Mesodermal cell (in vitro differentiated cells): ENCODE measurements around the gene CHST5.
A peak's percentile ranks its signal among the peaks of the same experiment; 100 is the strongest.

Experiments used
- H3K27ac ChIP-seq: 2 replicates; pipeline ENCODE4 v1.7.0; 2013; ENCODE audit warnings: mild to moderate bottlenecking, low read depth, low read length, moderate library complexity; ENCODE audit not compliant: severe bottlenecking
- H3K36me3 ChIP-seq: 2 replicates; pipeline ENCODE4 v1.7.1; 2013; ENCODE audit warnings: mild to moderate bottlenecking, low read length, moderate library complexity; ENCODE audit not compliant: control insufficient read depth, insufficient read depth
- H3K4me1 ChIP-seq: one replicate; pipeline ENCODE4 v1.7.1; 2013; ENCODE audit warnings: mild to moderate bottlenecking, low read length; ENCODE audit not compliant: insufficient read depth, control insufficient read depth, poor library complexity, severe bottlenecking
- H3K4me3 ChIP-seq: 2 replicates; pipeline ENCODE4 v1.7.0; 2013; ENCODE audit warnings: low read length, control low read depth, mild to moderate bottlenecking; ENCODE audit not compliant: insufficient read depth, poor library complexity, severe bottlenecking; ENCODE audit errors: extremely low read depth
- H3K9me3 ChIP-seq: 2 replicates; pipeline ENCODE4 v1.7.1; 2013; ENCODE audit warnings: mild to moderate bottlenecking, low read length, moderate library complexity; ENCODE audit not compliant: control insufficient read depth
- WGBS, 2 experiments: methylation state at CpG; one replicate each; pipeline ENCODE4 v1.1.5; 2013; ENCODE audit warnings: missing lambda C conversion rate in 2 of 2; ENCODE audit not compliant: insufficient coverage in 2 of 2; 5-methylcytosine and 5-hydroxymethylcytosine counted together

The CHST5 gene

DNA sequence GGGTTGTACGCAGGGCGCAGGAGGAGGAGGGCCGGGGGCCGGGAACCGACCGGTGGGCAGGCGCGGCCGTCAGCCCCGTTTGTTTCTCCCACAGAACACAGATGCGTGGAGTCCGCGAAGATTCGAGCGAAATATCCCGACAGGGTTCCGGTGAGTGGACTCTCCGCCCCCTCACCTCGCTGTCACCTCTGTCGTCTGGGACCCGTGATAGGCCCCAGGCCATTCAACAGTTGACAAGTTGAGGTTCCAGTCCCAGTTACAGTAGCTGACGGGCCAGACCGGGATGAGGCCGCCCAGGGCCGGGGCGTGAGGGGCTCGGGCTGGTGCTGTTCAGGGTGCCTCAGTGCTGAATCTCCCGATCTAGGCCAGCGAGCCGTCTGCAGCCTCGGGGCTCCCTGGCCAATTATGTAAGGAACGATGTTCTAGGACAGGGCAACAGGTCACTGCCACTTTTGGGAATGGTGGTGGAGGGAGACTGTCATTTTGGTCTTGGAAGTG lies 30.9 kb upstream of the CHST5 start:
- Histone ChIP-seq H3K9me3 (no peaks in the 10 kb centered on the region), H3K4me1 (peaks cover 15% of the 10 kb centered on the region), H3K36me3 (peaks cover 45% of the 10 kb centered on the region), H3K4me3 (peak overlapping the region; percentile 95), H3K27ac (peak overlapping the region; percentile 36)
- 5 to 7% methylated on average over 30 to 31 of the region's 32 CpGs for WGBS, 2 experiments

DNA sequence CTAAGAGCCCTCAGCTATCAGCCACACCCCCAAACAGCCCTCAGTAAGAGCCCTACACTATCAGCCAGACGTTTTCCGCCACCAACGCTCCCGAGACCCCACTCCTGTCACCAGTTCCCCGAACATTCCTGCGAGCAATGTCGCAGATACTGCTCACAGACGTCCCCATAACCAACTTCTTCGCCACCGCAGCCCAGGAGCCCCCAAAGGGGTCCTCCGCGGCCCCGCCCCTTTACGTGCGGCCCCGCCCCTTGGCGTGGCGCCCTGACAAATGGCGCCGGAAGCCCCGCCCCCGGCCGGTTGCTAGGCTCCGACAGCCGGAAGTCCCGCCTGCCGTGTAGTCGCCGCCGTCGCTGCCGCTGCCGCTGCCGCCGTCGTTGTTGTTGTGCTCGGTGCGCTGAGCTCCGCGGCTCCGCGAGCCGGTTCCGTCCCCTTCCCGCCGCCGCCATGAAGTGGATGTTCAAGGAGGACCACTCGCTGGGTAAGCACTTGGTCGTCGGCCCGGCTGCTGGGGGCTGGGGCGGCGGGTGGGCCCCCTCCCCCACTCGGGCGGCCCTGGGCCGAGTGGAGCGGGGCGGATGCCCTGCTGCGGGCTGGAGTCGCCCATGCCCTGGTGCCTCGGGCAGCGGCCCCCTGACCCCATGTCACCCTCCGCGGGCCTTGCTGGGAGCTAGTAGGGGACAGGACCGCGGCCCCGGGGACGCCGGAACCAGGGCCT lies 30.3 kb upstream of the CHST5 start, which contains the start of gene GABARAPL2:
Gene GABARAPL2, plus strand, starts transcription at position 340 of the 718 bp plus-strand sequence. Its CDS starts 108 bp downstream, at position 448.
- peak within 1 kb of the TSS; percentile 36 for H3K27ac ChIP-seq
- no peaks in the 10 kb centered on the region for H3K9me3 ChIP-seq
- H3K4me1 ChIP-seq, result peaks cover 15% of the 10 kb centered on the region
- peak within 1 kb of the TSS; percentile 95 for H3K4me3 ChIP-seq
- WGBS, 2 experiments, result 0 to 1% methylated on average over 52 to 60 of the region's 69 CpGs
- H3K36me3 ChIP-seq, result peaks cover 40% of the 10 kb centered on the region

DNA sequence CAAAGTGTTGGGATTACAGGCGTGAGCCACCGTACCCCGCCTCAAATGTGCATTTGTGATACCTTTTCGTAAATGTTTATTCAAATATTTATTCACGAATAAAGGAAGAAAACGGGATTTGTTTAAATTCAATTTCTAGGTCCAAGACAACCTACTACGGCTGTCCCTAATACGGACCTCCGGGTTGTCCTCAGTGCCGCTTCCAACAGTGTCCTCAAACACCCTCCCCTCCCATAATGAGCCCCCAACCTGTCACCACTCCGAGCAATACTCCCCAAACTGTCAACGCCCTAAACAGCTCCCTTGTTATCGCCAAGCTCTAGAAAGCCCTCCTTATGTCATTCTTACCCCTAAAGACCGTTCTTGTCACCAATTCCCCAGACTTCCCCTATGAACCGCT lies 29.7 kb upstream of the CHST5 start:
- Histone ChIP-seq H3K4me3 (peak overlapping the region; percentile 95), H3K9me3 (no peaks in the 10 kb centered on the region), H3K4me1 (peaks cover 15% of the 10 kb centered on the region), H3K27ac (no peak overlapping the region), H3K36me3 (peaks cover 35% of the 10 kb centered on the region)
- 3 to 35% methylated on average over 6 to 13 of the region's 15 CpGs for WGBS, 2 experiments

DNA sequence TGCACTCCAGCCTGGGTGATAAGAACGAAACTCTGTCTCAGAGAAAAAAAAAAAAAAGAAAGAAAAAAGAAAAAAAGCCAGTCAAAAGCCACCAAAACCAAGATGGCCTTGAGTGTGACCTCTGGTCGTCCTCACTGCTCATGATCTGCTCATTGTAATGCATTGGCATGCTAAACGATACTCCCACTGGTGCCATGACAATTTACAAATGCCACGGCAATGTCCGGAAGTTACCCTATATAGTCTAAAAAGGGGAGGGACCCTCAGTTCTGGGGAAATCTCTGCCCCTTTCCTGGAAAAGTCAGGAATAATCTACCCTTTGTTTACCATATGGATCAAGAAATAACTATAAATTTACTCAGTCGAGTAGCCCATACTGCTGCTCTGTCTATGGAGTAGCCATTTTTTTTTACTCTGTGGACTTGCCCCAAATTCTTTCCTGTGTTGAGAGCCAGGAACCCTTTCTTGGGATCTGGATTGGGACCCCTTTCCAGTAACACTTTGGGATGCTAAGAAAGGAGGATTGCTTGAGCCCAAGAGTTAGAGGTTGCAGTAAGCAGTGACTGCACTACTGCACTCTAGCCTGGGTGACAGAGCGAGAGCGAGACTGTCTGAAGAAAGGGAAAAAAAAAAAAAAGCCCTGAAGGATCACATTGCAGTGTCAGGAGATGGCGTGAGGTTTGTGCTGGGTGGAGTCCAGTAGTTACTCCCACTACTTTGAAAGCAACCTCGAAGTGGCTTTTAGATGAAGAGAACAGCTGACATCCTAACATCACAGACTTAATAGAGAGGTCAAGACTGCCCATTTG lies 23.9 kb upstream of the CHST5 start:
- 68 to 72% methylated on average over 5 to 7 of the region's 10 CpGs for WGBS, 2 experiments
- Histone ChIP-seq H3K4me3 (no peak overlapping the region), H3K4me1 (peaks cover 4% of the 10 kb centered on the region), H3K36me3 (no peaks in the 10 kb centered on the region), H3K9me3 (no peaks in the 10 kb centered on the region), H3K27ac (peak overlapping the region; percentile 26)

DNA sequence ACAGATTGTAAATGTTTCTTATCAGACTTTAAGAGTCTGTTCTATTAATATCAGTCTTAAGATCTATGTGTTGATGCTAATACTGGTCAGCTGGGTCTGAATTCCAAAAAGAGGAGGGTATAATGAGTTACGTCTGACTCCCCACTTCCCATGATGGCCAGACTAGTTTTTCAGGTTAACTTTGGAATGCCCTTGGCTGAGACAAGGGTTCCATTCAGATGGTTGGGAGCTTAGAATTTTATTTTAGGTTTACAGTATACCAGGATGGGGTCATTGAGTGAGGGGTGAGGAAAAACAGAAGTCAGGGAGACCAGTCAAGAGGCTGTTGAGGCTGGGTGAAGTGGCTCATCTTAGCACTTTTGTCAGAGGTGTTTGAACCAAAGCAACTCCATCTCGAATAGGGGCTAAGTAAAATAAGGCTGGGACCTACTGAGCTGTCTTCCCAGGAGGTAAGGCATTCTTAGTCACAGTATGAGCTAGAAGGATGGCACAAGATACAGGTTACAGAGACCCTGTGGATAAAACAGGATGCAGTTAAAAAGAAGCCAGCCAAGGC lies 23.0 kb upstream of the CHST5 start:
- H3K9me3 ChIP-seq, result no peaks in the 10 kb centered on the region
- no peak overlapping the region for H3K27ac ChIP-seq
- H3K4me3 ChIP-seq, result no peak overlapping the region
- no peaks in the 10 kb centered on the region for H3K36me3 ChIP-seq
- peaks cover 4% of the 10 kb centered on the region for H3K4me1 ChIP-seq
- 83 to 89% methylated on average over 2 of the region's 2 CpGs for WGBS, 2 experiments

DNA sequence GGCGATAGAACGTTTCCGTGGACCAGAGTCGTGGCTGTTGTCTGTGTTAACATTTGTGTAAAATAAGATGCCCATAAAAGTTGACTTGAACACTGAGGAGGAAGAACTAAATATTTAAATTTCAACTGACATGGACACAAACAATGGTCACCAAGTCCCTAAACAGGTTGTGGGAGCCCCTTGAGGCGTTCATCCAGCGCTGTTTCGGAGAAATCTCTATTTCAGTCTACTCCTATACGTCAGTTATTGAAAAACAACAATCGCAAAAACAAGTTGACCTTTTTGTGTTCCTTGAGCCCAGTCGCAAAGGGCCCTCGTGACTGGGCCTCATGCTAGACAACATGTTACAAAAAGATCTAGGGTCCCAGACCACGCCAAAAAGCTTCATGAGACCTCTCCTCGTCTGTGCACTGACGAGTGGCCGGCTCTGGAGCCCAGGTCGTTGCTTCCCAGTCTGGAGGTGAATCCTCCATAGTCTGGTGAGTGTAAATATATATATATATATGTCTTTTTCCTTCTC lies 20.6 kb upstream of the CHST5 start:
- no peaks in the 10 kb centered on the region for H3K36me3 ChIP-seq
- H3K27ac ChIP-seq, result peak overlapping the region; percentile 18
- H3K9me3 ChIP-seq, result no peaks in the 10 kb centered on the region
- WGBS, 2 experiments, result 51 to 63% methylated on average over 9 to 10 of the region's 16 CpGs
- peaks cover 4% of the 10 kb centered on the region for H3K4me1 ChIP-seq
- H3K4me3 ChIP-seq, result peak overlapping the region; percentile 78

DNA sequence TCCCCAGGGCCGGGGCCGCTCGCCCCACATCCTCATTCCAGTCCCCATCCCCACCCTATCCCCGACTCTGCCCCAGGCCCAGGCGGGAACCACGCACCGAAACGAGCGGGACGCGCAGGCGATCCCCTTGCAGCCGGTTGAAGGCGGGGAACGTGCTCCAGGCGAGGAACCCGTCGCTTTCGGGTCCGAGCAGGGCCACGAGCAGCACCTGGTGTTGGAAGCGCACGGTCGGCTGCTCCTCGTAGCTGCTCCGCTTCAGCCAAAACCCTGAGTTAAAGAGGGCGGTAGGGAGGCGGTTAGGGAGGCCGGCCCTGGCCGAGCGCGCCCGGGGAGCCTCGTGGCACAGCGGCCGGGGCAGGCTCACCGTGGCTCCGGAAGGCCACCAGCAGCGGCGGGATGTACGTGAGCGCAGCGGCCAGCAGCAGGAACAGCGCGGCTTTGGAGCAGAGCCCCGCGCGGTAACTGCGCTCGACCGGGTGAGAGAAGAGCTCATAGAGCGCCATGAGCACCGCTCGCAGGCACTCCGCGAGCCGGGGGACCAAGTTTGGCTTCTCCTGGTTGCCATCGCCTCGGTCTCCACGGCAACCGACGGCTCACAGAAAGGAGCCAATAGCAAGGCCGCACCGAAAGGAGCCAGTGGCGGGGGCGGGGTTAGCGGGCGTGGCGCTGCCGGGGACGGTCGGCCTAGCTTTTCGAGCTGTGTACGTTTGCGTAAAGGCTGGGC lies 20.0 kb upstream of the CHST5 start, which contains the start of gene TMEM231:
Gene TMEM231, minus strand, starts transcription at position 546 of the 724 bp plus-strand sequence. Its CDS starts 43 bp downstream, at position 503.
- Histone ChIP-seq H3K4me1 (peaks cover 4% of the 10 kb centered on the region), H3K4me3 (peak within 1 kb of the TSS; percentile 78), H3K9me3 (no peaks in the 10 kb centered on the region), H3K27ac (peak within 1 kb of the TSS; percentile 62), H3K36me3 (no peaks in the 10 kb centered on the region)
- WGBS, 2 experiments, result 0 to 1% methylated on average over 55 to 71 of the region's 75 CpGs

DNA sequence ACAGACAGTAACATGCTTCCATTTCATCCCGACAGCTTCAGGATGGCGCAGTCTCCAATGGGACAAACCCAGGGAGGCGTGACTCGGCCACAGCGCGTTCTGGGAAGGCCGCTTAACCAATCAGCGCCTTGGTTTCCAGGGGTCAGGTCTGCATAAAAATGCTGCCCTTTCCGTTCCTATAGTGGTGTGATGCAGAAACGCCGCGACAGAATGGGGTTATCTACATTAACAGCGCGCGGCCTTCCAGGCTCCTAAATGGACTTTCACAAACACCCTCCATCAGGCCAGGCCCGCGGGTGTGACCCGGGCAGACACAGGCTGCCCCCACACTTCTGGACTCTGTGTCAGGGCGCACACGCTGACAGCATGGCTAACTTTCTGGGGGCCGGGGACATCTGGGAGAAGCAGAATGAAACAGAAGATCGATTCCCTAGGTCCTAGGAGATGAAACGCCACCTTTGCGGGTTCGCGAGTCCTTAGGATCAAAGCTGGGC lies 19.4 kb upstream of the CHST5 start:
- peak overlapping the region; percentile 78 for H3K4me3 ChIP-seq
- 0% methylated on average over 18 to 25 of the region's 26 CpGs for WGBS, 2 experiments
- H3K9me3 ChIP-seq, result no peaks in the 10 kb centered on the region
- peaks cover 4% of the 10 kb centered on the region for H3K4me1 ChIP-seq
- H3K36me3 ChIP-seq, result no peaks in the 10 kb centered on the region
- peak overlapping the region; percentile 62 for H3K27ac ChIP-seq

DNA sequence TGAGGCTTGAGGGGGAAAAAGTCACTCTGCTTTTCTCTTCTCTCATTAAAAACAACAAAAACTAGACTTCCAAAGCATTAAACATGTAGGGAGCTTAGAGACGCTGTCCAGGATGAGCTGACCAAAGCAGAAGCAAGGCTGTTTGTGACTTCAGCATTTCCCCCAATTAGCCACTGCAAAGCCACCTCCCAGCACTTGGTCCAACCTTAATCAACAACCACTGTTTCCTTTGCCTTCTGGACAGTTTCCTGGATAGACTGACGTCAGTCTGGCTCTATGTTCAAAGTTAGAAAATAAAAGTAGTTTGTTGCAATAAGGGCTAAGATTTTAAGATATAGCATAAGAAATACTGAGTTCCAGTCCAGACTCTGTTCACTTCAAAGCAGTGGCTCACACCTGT lies 17.0 kb upstream of the CHST5 start:
- Histone ChIP-seq H3K4me3 (no peak overlapping the region), H3K27ac (no peak overlapping the region), H3K36me3 (no peaks in the 10 kb centered on the region), H3K4me1 (no peaks in the 10 kb centered on the region), H3K9me3 (no peaks in the 10 kb centered on the region)
- WGBS, 2 experiments, result 100% methylated on average over 1 of the region's 2 CpGs

DNA sequence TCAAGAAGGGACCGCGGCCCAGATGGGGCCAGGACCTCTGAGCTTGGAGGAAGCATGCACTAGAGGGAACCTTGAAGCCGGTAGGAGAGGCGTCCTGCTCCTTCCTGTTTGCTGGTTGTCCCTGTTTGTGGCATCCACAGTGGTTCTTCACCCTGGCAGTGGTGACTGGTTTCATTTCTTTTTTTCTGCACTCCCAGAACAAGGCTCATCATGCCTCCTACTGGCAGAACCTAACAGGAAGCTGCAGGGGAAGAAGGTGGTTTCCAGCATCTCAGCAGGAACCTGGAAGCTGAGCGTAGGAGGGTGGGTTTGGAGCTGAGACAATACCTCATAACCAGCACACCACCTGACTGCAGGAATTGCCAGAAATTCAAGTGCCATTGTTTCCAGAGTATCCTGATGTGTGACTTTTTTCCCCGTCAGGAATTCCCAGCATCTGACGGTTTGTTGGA lies 14.3 kb upstream of the CHST5 start:
- no peaks in the 10 kb centered on the region for H3K9me3 ChIP-seq
- H3K4me3 ChIP-seq, result no peak overlapping the region
- 78 to 81% methylated on average over 5 of the region's 7 CpGs for WGBS, 2 experiments
- no peak overlapping the region for H3K27ac ChIP-seq
- H3K4me1 ChIP-seq, result no peaks in the 10 kb centered on the region
- no peaks in the 10 kb centered on the region for H3K36me3 ChIP-seq
